Upper lobe of left lung (tissue), 4 donors: ENCODE results near the gene SLC36A2.

ENCODE experiments used
- EP300 ChIP-seq, 4 donors: sonication (generic); formaldehyde crosslinking; IDR thresholded peaks; one replicate each; pipeline ENCODE4 v1.5.1; 2017; ENCODE audit warnings: antibody characterized with exemption in 4 of 4, control low read depth in 2 of 4
- POLR2A ChIP-seq, 4 donors: fragments of 450-650 bp; IDR thresholded peaks; one replicate each; pipeline ENCODE4 v1.5.1; 2016 to 2017; ENCODE audit warnings: antibody characterized with exemption in 4 of 4, mild to moderate bottlenecking in 2 of 4
- POLR2AphosphoS5 ChIP-seq, 2 donors: sonication (generic); formaldehyde crosslinking; IDR thresholded peaks; one replicate each; pipeline ENCODE4 v1.5.1; 2017; ENCODE audit warnings: antibody characterized with exemption in 2 of 2
- TF ChIP-seq, protein P1 (sequence below), 6 experiments: fragments of 450-650 bp in 4 of 6; fragments of 200-600 bp in 2 of 6; sonication (generic) in 2 of 6; IDR thresholded peaks; one replicate each; pipeline ENCODE4 v1.5.1; 2016 to 2019; ENCODE audit warnings: antibody characterized with exemption in 6 of 6

DNA sequence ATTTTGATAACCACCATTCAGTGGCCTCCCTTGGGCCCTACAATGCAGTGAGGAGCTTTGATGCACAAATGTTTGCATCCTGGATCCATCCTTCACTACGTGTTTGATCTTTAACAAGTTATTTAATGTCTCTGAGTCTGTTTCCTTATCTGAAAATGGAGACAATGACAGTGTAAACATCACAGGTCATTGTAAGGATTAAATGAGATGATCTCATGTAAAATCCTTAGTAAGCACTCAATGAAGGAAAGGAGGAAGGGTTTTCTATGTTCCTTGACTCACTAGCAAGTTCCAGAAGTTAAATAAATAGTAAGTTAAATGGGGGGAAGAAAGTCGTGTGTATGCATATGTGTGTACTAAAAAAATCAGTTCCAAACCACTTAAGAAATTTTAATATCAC is 34.0 kb downstream of the SLC36A2 start:
- TF ChIP-seq, protein P1, sequence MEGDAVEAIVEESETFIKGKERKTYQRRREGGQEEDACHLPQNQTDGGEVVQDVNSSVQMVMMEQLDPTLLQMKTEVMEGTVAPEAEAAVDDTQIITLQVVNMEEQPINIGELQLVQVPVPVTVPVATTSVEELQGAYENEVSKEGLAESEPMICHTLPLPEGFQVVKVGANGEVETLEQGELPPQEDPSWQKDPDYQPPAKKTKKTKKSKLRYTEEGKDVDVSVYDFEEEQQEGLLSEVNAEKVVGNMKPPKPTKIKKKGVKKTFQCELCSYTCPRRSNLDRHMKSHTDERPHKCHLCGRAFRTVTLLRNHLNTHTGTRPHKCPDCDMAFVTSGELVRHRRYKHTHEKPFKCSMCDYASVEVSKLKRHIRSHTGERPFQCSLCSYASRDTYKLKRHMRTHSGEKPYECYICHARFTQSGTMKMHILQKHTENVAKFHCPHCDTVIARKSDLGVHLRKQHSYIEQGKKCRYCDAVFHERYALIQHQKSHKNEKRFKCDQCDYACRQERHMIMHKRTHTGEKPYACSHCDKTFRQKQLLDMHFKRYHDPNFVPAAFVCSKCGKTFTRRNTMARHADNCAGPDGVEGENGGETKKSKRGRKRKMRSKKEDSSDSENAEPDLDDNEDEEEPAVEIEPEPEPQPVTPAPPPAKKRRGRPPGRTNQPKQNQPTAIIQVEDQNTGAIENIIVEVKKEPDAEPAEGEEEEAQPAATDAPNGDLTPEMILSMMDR (IDR thresholded peaks at IDR 0.05): no peak
- TF ChIP-seq POLR2AphosphoS5 (IDR thresholded peaks at IDR 0.05) (no peak), EP300 (IDR thresholded peaks at IDR 0.05) (no peak), POLR2A (IDR thresholded peaks at IDR 0.05) (no peak)
